Heart left ventricle (tissue), 16 donors: ENCODE results near the gene PPM1F. TPM values are rescaled to one million over a fixed set of nuclear protein-coding genes. Genes with fewer than 3 reads are reported as not detected.

ENCODE experiments used
- ATAC-seq, 4 donors: fragments of 200-7000 bp; cut with Tn5 transposase; one replicate each; pipeline ENCODE4 v1.9.1; 2020 to 2022; ENCODE audit warnings: moderate library complexity in 4 of 4, mild to moderate bottlenecking in 3 of 4, moderate number of reproducible peaks in 1 of 4
- DNase-seq, 5 donors: peaks; one replicate each; pipeline ENCODE4 v3.0.0-alpha.2; 2020
- H3K27ac ChIP-seq, 12 donors: fragments of 200-600 bp; sonication (generic) in 4 of 12; one replicate each; pipeline versions ENCODE4 v1.5.0 to v1.8.0; 2016 to 2022; ENCODE audit warnings: mild to moderate bottlenecking in 2 of 12
- H3K27me3 ChIP-seq, 9 donors: fragments of 200-600 bp; sonication (generic) in 2 of 9; one replicate each; pipeline versions ENCODE4 v1.5.1 to v1.8.0; 2016 to 2022; ENCODE audit warnings: mild to moderate bottlenecking in 3 of 9
- H3K36me3 ChIP-seq, 9 donors: fragments of 200-600 bp; sonication (generic) in 2 of 9; one replicate each; pipeline versions ENCODE4 v1.5.0 to v1.8.0; 2018 to 2022; ENCODE audit warnings: mild to moderate bottlenecking in 2 of 9
- H3K4me1 ChIP-seq, 12 donors: fragments of 200-600 bp; sonication (generic) in 4 of 12; one replicate each; pipeline versions ENCODE4 v1.5.0 to v1.8.0; 2016 to 2022; ENCODE audit warnings: mild to moderate bottlenecking in 3 of 12
- H3K4me3 ChIP-seq, 12 donors: fragments of 200-600 bp; sonication (generic) in 4 of 12; one replicate each; pipeline versions ENCODE4 v1.5.0 to v1.8.0; 2017 to 2022; ENCODE audit warnings: mild to moderate bottlenecking in 9 of 12, moderate library complexity in 4 of 12
- H3K9me3 ChIP-seq, 12 donors: fragments of 200-600 bp; sonication (generic) in 4 of 12; one replicate each; pipeline versions ENCODE4 v1.5.0 to v1.8.0; 2016 to 2022; ENCODE audit warnings: mild to moderate bottlenecking in 1 of 12
- POLR2A ChIP-seq, 2 donors: fragments of 450-650 bp; IDR thresholded peaks; one replicate each; pipeline ENCODE4 v1.6.1; 2017; ENCODE audit warnings: antibody characterized with exemption in 2 of 2, mild to moderate bottlenecking in 2 of 2, moderate library complexity in 2 of 2
- WGBS, 4 donors: extraction: QIAGEN DNeasy Blood & Tissue Kit in 2 of 4; methylation state at CpG; one replicate each; pipeline versions ENCODE4 v1.1.5 to v1.1.7; 2013 to 2018; 5-methylcytosine and 5-hydroxymethylcytosine counted together
- intact Hi-C, 10 donors: fragments of 100-400 bp; cut with DNase I; formaldehyde crosslinking; loops; one replicate each; pipeline versions ENCODE4 v1.11.1 to v1.14.2; 2022
- polyA plus RNA-seq, 2 donors: library from polyadenylated mRNA; stranded (reverse); fragments of 200-250 nt; gene quantifications; one replicate each; pipeline ENCODE4 v1.2.3, GENCODE V29; 2013
- total RNA-seq, 9 donors: library from RNA; depleted of rRNA in 2 of 9; stranded (reverse); fragments of >200 nt in 2 of 9; fragmentation: NEBNext Ultra II Directional in 3 of 9; extraction: Animal tissue kit (Norgen Biotek cat#: 25700) in 3 of 9; gene quantifications; one replicate each; pipeline versions ENCODE4 v1.1.0 to v1.2.4, GENCODE V29; 2016 to 2023
- TF ChIP-seq, protein P1 (sequence below), 12 donors: fragments of 200-600 bp; sonication (generic) in 4 of 12; IDR thresholded peaks; one replicate each; pipeline versions ENCODE4 v1.5.0 to v1.8.0; 2018 to 2022; ENCODE audit warnings: antibody characterized with exemption in 12 of 12, mild to moderate bottlenecking in 5 of 12
- donor health status: ischemic (EF 13 %, LVEDD 7.1; RV severe dilation, severe dysfunction).
- donor health status: healthy with polysubstance abuse.
- donor health status: DM: no; HTN: yes; CAD: no.
- donor health status: DM: no; HTN: no; CAD: no.
- donor health status: ischemic (EF 25% LVEDD 6.9; RV normal size, moderate dysfunction).
- donor health status: ischemic (EF 25% LVEDD 5.7; RV mildly dilated, moderate dysfunction).
- donor health status: healthy.
- donor health status: DM: yes; HTN: yes; CAD: no.
- donor health status: ischemic (EF 35%, LVEDD 5.7; RV mildly dilated, moderate dysfunction).
- donor health status: nonischemic (EF 11% LVEDD 7.7; RV severe dilation, severe dysfunction).
- donor health status: DM: yes; HTN: yes; CAD: no.
- donor health status: PGD.
- donor health status: ischemic (EF 29% LVEDD 5.4; RV normal size, mild dysfunction).
- donor health status: nonischemic (EF 23%, LVEDD 6.1; RV moderate dilation, normal function).

PPM1F gene
- total and polyA plus RNA-seq, 11 donors: 12.1 to 51.1 (median 20.2) TPM

GRCh38 chr22:21951931-21952465 is 650 bp downstream of the PPM1F start:
- DNase-seq (peak in 4 of 5 donors; percentile 45 to 76 (median 54)), ATAC-seq (peak; percentile 18 to 53 (median 32))
- TF ChIP-seq POLR2A (IDR thresholded peaks at IDR 0.05): no peak
- TF ChIP-seq, protein P1, sequence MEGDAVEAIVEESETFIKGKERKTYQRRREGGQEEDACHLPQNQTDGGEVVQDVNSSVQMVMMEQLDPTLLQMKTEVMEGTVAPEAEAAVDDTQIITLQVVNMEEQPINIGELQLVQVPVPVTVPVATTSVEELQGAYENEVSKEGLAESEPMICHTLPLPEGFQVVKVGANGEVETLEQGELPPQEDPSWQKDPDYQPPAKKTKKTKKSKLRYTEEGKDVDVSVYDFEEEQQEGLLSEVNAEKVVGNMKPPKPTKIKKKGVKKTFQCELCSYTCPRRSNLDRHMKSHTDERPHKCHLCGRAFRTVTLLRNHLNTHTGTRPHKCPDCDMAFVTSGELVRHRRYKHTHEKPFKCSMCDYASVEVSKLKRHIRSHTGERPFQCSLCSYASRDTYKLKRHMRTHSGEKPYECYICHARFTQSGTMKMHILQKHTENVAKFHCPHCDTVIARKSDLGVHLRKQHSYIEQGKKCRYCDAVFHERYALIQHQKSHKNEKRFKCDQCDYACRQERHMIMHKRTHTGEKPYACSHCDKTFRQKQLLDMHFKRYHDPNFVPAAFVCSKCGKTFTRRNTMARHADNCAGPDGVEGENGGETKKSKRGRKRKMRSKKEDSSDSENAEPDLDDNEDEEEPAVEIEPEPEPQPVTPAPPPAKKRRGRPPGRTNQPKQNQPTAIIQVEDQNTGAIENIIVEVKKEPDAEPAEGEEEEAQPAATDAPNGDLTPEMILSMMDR (IDR thresholded peaks at IDR 0.05): no peak
- Histone ChIP-seq H3K9me3 (no peaks in the 10 kb centered on the region), H3K27ac (peak overlapping the region; percentile 25 to 98 (median 82)), H3K36me3 (no peaks in the 10 kb centered on the region), H3K27me3 (no peaks in the 10 kb centered on the region), H3K4me1 (peaks cover 0 to 57% (median 45%) of the 10 kb centered on the region in 12 donors), H3K4me3 (peak overlapping the region; percentile 48 to 90 (median 74))
- intact Hi-C loops: loop anchor here in 7 of 10 donors (1.0 to 5.0 kb wide), 4 partner anchors 13 to 240 kb away; no protein-coding TSS in a partner anchor
- 7 to 23% (median 13%) methylated on average over 15 to 29 of the region's 29 CpGs for WGBS, 4 donors

- WGBS, 4 donors: 79 to 87% (median 83%) methylated on average over 7 of the region's 7 CpGs
- Histone ChIP-seq H3K9me3 (no peaks in the 10 kb centered on the region), H3K27me3 (no peaks in the 10 kb centered on the region), H3K4me1 (peaks cover 7 to 66% (median 54%) of the 10 kb centered on the region in 12 donors), H3K36me3 (peaks cover 0 to 2% (median 0%) of the 10 kb centered on the region in 9 donors), H3K27ac (peak overlapping the region in 11 of 12 donors; percentile 68 to 98 (median 85)), H3K4me3 (peak overlapping the region in 9 of 12 donors; percentile 65 to 90 (median 74))
- ATAC-seq: no peak
- no peak for DNase-seq
- TF ChIP-seq POLR2A (IDR thresholded peaks at IDR 0.05): no peak
- TF ChIP-seq, protein P1 (IDR thresholded peaks at IDR 0.05): no peak
- intact Hi-C loops: loop anchor here in 3 of 10 donors (5.0 kb wide), 1 partner anchor 239 kb away; no protein-coding TSS in a partner anchor
Measured at GRCh38 chr22:21951062-21951461, 1.6 kb downstream of the PPM1F start.

DNA sequence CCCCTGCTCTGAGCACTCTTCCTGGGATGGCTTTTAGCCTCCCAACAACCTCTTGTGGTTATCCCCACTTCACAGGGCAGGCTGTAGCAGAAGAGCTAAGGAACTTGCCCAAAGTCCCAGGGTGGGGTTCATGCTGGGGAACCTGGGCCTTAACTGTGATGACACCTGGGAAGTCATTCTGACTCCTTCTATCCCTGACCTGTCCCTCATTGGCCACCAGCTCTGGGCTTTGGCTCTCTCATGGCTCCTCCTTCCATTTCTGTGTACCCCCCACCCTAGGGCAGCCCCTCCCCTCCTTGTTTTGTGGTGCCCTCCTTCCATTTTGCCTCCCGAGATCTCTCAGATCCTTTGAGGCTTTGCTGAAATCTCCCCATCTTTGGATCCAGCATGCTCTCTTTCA is 2.7 kb downstream of the PPM1F start:
- Histone ChIP-seq H3K9me3 (no peaks in the 10 kb centered on the region), H3K36me3 (peaks cover 0 to 14% (median 9%) of the 10 kb centered on the region in 9 donors), H3K4me3 (peak overlapping the region in 8 of 12 donors; percentile 8 to 73 (median 24)), H3K27ac (peak overlapping the region; percentile 22 to 98 (median 78)), H3K27me3 (no peaks in the 10 kb centered on the region), H3K4me1 (peaks cover 7 to 75% (median 59%) of the 10 kb centered on the region in 12 donors)
- intact Hi-C loops: loop anchor here in 4 of 10 donors (1.0 to 5.0 kb wide), 2 partner anchors 11 to 238 kb away; no protein-coding TSS in a partner anchor
- peak in 1 of 4 donors; percentile 10 for ATAC-seq
- TF ChIP-seq, protein P1 (IDR thresholded peaks at IDR 0.05): no peak
- TF ChIP-seq POLR2A (IDR thresholded peaks at IDR 0.05): no peak
- no peak for DNase-seq
- 75 to 84% (median 79%) methylated on average over 1 of the region's 1 CpG for WGBS, 4 donors

DNA sequence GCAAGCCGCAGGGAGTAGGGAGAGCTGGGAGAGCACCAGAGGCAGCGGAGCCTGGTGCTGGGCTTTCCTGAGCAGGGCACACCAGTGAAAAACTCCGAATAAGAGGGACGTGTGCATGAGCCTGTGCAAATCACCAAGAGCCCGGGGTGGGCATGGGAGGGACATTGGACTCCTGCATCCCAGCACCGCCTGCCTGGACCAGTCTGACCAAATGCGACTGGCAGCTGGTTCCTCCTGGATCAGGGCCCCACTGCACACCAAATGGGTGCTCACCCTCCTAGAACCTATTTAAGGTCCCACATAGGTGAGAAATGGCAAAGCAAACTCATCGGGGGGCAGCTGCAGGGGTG is 3.1 kb downstream of the PPM1F start:
- Histone ChIP-seq H3K36me3 (peaks cover 0 to 18% (median 13%) of the 10 kb centered on the region in 9 donors), H3K27me3 (no peaks in the 10 kb centered on the region), H3K9me3 (no peaks in the 10 kb centered on the region), H3K4me1 (peaks cover 7 to 79% (median 61%) of the 10 kb centered on the region in 12 donors), H3K4me3 (peak overlapping the region in 9 of 12 donors; percentile 8 to 73 (median 20)), H3K27ac (peak overlapping the region; percentile 22 to 98 (median 78))
- no peak for DNase-seq
- intact Hi-C loops: loop anchor here in 1 of 10 donors (1.0 kb wide), 1 partner anchor 10 kb away; no protein-coding TSS in a partner anchor
- WGBS, 4 donors: 64 to 86% (median 76%) methylated on average over 8 of the region's 8 CpGs
- no peak for TF ChIP-seq POLR2A (IDR thresholded peaks at IDR 0.05)
- TF ChIP-seq, protein P1 (IDR thresholded peaks at IDR 0.05): no peak
- no peak for ATAC-seq
